Esophagus muscularis mucosa (tissue), 4 donors: ENCODE data around the gene DIO2. TPM values are rescaled to one million over a fixed set of nuclear protein-coding genes. Genes with fewer than 3 reads are reported as not detected.

Experiments used
- DNase-seq: peaks from one replicate; pipeline ENCODE4 v3.0.0-alpha.2; 2017; ENCODE audit errors: extremely low spot score
- H3K27ac ChIP-seq, 4 donors: fragments of 200-600 bp; sonication (generic); replicated peaks in 1 of 4; 1 replicate in 3 of 4; 2 replicates in 1 of 4; pipeline ENCODE4 v1.5.1; 2016 to 2019; ENCODE audit warnings: mild to moderate bottlenecking in 1 of 4
- H3K27me3 ChIP-seq, 4 donors: fragments of 200-600 bp; sonication (generic); one replicate each; pipeline versions ENCODE4 v1.5.1 to v1.6.0; 2016 to 2019
- H3K36me3 ChIP-seq, 4 donors: fragments of 200-600 bp; sonication (generic); one replicate each; pipeline ENCODE4 v1.5.1; 2016 to 2019
- H3K4me1 ChIP-seq, 4 donors: fragments of 200-600 bp; sonication (generic); one replicate each; pipeline ENCODE4 v1.5.1; 2016 to 2019
- H3K4me3 ChIP-seq, 4 donors: fragments of 200-600 bp; sonication (generic); 1 replicate in 2 of 4; 2 replicates in 2 of 4; pipeline ENCODE4 v1.5.1; 2016 to 2019; ENCODE audit warnings: mild to moderate bottlenecking in 4 of 4, moderate library complexity in 1 of 4
- H3K9me3 ChIP-seq, 4 donors: fragments of 200-600 bp; sonication (generic); 1 replicate in 3 of 4; 2 replicates in 1 of 4; pipeline ENCODE4 v1.5.1; 2016 to 2019
- CTCF ChIP-seq, 3 experiments: fragments of 200-600 bp in 2 of 3; fragments of 450-650 bp in 1 of 3; sonication (generic) in 2 of 3; IDR thresholded peaks; one replicate each; pipeline ENCODE4 v1.5.1; 2017 to 2019; ENCODE audit warnings: antibody characterized with exemption in 3 of 3, mild to moderate bottlenecking in 2 of 3, moderate library complexity in 1 of 3
- EP300 ChIP-seq: sonication (generic); formaldehyde crosslinking; IDR thresholded peaks from one replicate; pipeline ENCODE4 v1.6.1; 2017; ENCODE audit warnings: antibody characterized with exemption
- POLR2A ChIP-seq: fragments of 450-650 bp; IDR thresholded peaks from one replicate; pipeline ENCODE4 v1.6.1; 2017; ENCODE audit warnings: antibody characterized with exemption, moderate library complexity, mild to moderate bottlenecking, low read depth
- POLR2AphosphoS5 ChIP-seq, 2 donors: sonication (generic); formaldehyde crosslinking; IDR thresholded peaks; one replicate each; pipeline ENCODE4 v1.6.1; 2017; ENCODE audit warnings: antibody characterized with exemption in 2 of 2
- WGBS: methylation state at CpG from one replicate; pipeline ENCODE4 v1.1.5; 2018; 5-methylcytosine and 5-hydroxymethylcytosine counted together
- intact Hi-C: fragments of 100-400 bp; cut with DNase I; formaldehyde crosslinking; loops from one replicate; pipeline ENCODE4 v1.15.1; 2023
- total RNA-seq, 4 donors: library from RNA; depleted of rRNA; stranded (reverse); fragments of >200 nt; gene quantifications; one replicate each; pipeline versions ENCODE4 v1.1.0 to v1.2.1, GENCODE V29; 2016

DIO2 gene
- total RNA-seq, 4 donors from 2014 or later: 11.6 to 31.5 (median 23.0) TPM

GRCh38 chr14:80213602-80214001 lies 2.3 kb upstream of the DIO2 start:
- TF ChIP-seq POLR2AphosphoS5 (IDR thresholded peaks at IDR 0.05) (no peak), CTCF (IDR thresholded peaks at IDR 0.05) (peak in 2 of 3 experiments; percentile 34 to 51), EP300 (no peak), POLR2A (no peak)

GRCh38 chr14:80212023-80212397 lies 706 bp upstream of the DIO2 start:
- Histone ChIP-seq H3K4me3 (peak overlapping the region; percentile 29 to 46 (median 37)), H3K4me1 (peaks cover 0 to 13% (median 6%) of the 10 kb centered on the region in 4 donors), H3K36me3 (no peaks in the 10 kb centered on the region), H3K9me3 (no peaks in the 10 kb centered on the region), H3K27ac (no peak overlapping the region), H3K27me3 (peaks cover 0 to 5% (median 0%) of the 10 kb centered on the region in 4 donors)
- DNase-seq: no peak
- intact Hi-C loops: no loop called here
- TF ChIP-seq POLR2AphosphoS5 (IDR thresholded peaks at IDR 0.05) (no peak), EP300 (no peak), POLR2A (no peak), CTCF (IDR thresholded peaks at IDR 0.05) (no peak)
- 7% methylated on average over 5 of the region's 5 CpGs for WGBS

More at GRCh38 chr14:80213602-80214001, 2.3 kb upstream of the DIO2 start:
- peaks cover 0 to 13% (median 6%) of the 10 kb centered on the region in 4 donors for H3K4me1 ChIP-seq
- no peak for DNase-seq
- no peaks in the 10 kb centered on the region for H3K9me3 ChIP-seq
- H3K27me3 ChIP-seq: peaks cover 0 to 5% (median 0%) of the 10 kb centered on the region in 4 donors
- intact Hi-C loops: no loop called here
- H3K36me3 ChIP-seq: no peaks in the 10 kb centered on the region
- H3K4me3 ChIP-seq: no peak overlapping the region
- 60% methylated on average over 4 of the region's 4 CpGs for WGBS
- no peak overlapping the region for H3K27ac ChIP-seq

- Histone ChIP-seq H3K27ac (no peak overlapping the region), H3K36me3 (no peaks in the 10 kb centered on the region), H3K4me1 (peaks cover 0 to 13% (median 4%) of the 10 kb centered on the region in 4 donors), H3K9me3 (no peaks in the 10 kb centered on the region), H3K27me3 (peaks cover 0 to 5% (median 0%) of the 10 kb centered on the region in 4 donors), H3K4me3 (no peak overlapping the region)
- intact Hi-C loops: no loop called here
- WGBS: 73% methylated on average over 1 of the region's 1 CpG
- TF ChIP-seq EP300 (no peak), POLR2A (no peak), POLR2AphosphoS5 (IDR thresholded peaks at IDR 0.05) (no peak), CTCF (IDR thresholded peaks at IDR 0.05) (no peak)
- DNase-seq: no peak
These were observed 2.8 kb downstream of the DIO2 start for GRCh38 chr14:80208461-80208860.

GRCh38 chr14:80206351-80207080 lies 4.8 kb downstream of the DIO2 start:
- Histone ChIP-seq H3K9me3 (no peaks in the 10 kb centered on the region), H3K36me3 (no peaks in the 10 kb centered on the region), H3K4me3 (no peak overlapping the region), H3K27me3 (peaks cover 0 to 5% (median 0%) of the 10 kb centered on the region in 4 donors), H3K27ac (no peak overlapping the region), H3K4me1 (peaks cover 0 to 7% (median 4%) of the 10 kb centered on the region in 4 donors)
- no peak for DNase-seq
- intact Hi-C loops: no loop called here
- TF ChIP-seq EP300 (no peak), POLR2A (no peak), POLR2AphosphoS5 (IDR thresholded peaks at IDR 0.05) (no peak), CTCF (IDR thresholded peaks at IDR 0.05) (no peak)
- 79% methylated on average over 8 of the region's 8 CpGs for WGBS
